Measurements from ENCODE around the gene LANCL1.
A peak's percentile ranks its signal among the peaks of the same experiment; 100 is the strongest.

DNA sequence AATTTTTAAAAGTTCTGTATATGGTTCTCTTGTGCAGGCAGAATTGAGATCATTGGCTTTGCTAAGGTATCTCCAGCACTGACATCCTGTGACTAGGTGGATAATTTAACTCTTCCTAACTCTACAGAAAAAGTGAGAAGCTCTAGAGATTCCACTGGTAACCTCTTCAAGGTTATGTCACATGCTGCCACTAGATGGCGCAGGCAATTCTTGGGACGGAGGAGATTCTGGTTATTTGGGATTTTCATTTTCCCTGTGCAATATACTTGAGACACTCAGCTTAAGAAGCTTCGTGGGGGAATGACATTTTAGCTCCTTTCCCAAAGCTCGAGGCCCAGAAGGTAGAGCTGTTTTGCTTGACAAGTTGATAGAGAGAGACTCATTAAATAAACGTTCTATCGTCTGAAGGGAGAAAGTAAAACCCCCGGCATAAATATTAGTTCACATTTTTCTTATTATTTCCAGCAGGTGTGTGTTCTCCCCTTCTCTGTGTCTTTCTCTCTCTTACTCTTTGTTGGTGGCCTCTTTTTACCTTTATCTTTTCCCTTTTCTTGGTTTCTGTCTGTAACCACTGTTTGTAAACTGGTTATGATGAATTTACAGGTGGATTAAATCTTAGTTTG lies 26.6 kb upstream of the LANCL1 start:
- TF ChIP-seq, protein P1, sequence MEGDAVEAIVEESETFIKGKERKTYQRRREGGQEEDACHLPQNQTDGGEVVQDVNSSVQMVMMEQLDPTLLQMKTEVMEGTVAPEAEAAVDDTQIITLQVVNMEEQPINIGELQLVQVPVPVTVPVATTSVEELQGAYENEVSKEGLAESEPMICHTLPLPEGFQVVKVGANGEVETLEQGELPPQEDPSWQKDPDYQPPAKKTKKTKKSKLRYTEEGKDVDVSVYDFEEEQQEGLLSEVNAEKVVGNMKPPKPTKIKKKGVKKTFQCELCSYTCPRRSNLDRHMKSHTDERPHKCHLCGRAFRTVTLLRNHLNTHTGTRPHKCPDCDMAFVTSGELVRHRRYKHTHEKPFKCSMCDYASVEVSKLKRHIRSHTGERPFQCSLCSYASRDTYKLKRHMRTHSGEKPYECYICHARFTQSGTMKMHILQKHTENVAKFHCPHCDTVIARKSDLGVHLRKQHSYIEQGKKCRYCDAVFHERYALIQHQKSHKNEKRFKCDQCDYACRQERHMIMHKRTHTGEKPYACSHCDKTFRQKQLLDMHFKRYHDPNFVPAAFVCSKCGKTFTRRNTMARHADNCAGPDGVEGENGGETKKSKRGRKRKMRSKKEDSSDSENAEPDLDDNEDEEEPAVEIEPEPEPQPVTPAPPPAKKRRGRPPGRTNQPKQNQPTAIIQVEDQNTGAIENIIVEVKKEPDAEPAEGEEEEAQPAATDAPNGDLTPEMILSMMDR (conservative IDR thresholded peaks at IDR 0.05 in 1 of 2, IDR thresholded peaks at IDR 0.05 in 1 of 2; ENCODE audit: extremely low read depth in 1 of 2, insufficient read depth in 1 of 2, low read depth in 1 of 2, low read length in 2 of 2): peak; percentile 92 to 97
- TF ChIP-seq EZH2 (IDR thresholded peaks at IDR 0.05; ENCODE audit: borderline replicate concordance, low read length): no peak

All from mammary epithelial cell (primary cell).